HEK293T (cell line): ENCODE data around the gene CCND1.

Source experiments
- ARNT ChIP-seq: fragments of 450-650 bp; IDR thresholded peaks from 2 replicates; pipeline ENCODE4 v1.6.1; 2017; ENCODE audit warnings: mild to moderate bottlenecking
- BHLHE40 ChIP-seq: fragments of 450-650 bp; IDR thresholded peaks from 2 replicates; pipeline ENCODE4 v1.6.1; 2016; ENCODE audit warnings: mild to moderate bottlenecking, moderate library complexity, borderline replicate concordance
- ELF4 ChIP-seq: fragments of 450-650 bp; IDR thresholded peaks from 2 replicates; pipeline ENCODE4 v1.6.1; 2017; ENCODE audit warnings: antibody characterized with exemption
- FOXA1 ChIP-seq: fragments of 450-650 bp; IDR thresholded peaks from 2 replicates; pipeline ENCODE4 v1.6.1; 2016; ENCODE audit warnings: mild to moderate bottlenecking
- FOXM1 ChIP-seq: fragments of 450-650 bp; IDR thresholded peaks from 2 replicates; pipeline ENCODE4 v1.6.1; 2017; ENCODE audit warnings: mild to moderate bottlenecking, borderline replicate concordance
- NFRKB ChIP-seq: fragments of 450-650 bp; IDR thresholded peaks from 2 replicates; pipeline ENCODE4 v1.6.1; 2016; ENCODE audit warnings: mild to moderate bottlenecking, moderate library complexity
- SP1 ChIP-seq: fragments of 450-650 bp; IDR thresholded peaks from 2 replicates; pipeline ENCODE4 v1.6.1; 2017
- SUZ12 ChIP-seq: fragments of 450-650 bp; IDR thresholded peaks from 2 replicates; pipeline ENCODE4 v1.6.1; 2016; ENCODE audit warnings: mild to moderate bottlenecking
- TARDBP ChIP-seq: fragments of 450-650 bp; IDR thresholded peaks from 2 replicates; pipeline ENCODE4 v1.6.1; 2016
- ZNF384 ChIP-seq: fragments of 450-650 bp; IDR thresholded peaks from 2 replicates; pipeline ENCODE4 v1.6.1; 2016
- TF ChIP-seq, protein P1 (sequence below): fragments of 450-650 bp; IDR thresholded peaks from 2 replicates; pipeline ENCODE4 v1.6.1; 2016

DNA sequence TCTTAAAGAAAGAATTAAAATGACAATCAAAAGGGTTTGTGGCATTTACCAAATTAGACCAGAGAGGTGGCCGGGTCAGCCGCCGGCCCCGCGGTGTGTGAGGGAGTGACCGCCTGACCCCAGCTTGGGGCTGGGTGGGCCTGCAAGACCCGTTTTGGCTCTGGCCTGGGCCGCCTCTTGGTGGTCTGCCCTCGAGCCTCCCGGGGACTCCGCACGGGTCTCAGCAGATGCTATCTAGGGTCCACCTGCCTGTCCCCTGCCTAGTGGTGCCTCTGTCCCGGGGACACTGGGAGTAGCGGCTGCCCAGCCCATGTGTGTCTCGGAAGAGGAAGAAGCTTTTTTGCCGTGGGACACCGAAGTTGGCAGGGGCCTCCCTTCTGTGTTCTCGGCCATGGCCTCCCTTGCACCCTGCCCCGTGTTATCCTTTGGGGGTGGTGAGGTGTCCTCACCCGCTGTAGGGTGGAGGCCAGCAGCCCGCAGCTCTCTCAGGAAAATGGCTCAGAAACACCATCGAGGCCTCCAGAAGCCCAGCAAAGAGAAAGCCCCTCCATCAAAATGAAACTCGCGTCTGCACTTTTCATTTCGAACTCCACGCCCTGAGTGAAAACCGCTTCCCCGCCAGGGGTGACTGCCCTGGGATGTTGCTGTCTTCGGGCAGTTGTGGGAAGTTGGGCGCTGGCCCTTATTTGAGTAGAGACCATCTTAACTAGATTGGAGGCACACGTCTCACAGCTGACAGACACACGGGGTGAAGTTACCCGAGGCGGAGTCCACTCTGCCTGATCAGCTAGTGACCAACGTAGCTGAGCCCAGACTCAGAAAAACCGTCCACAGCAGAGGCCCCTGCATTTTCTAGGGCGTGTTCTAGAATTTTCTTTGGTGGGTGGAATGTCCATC, 8.0 kb downstream of the CCND1 start:
- TF ChIP-seq SP1 (no peak), BHLHE40 (no peak), NFRKB (no peak), ZNF384 (no peak), TARDBP (no peak), FOXM1 (no peak), ELF4 (no peak), FOXA1 (no peak), ARNT (no peak), SUZ12 (no peak)
- TF ChIP-seq, protein P1, sequence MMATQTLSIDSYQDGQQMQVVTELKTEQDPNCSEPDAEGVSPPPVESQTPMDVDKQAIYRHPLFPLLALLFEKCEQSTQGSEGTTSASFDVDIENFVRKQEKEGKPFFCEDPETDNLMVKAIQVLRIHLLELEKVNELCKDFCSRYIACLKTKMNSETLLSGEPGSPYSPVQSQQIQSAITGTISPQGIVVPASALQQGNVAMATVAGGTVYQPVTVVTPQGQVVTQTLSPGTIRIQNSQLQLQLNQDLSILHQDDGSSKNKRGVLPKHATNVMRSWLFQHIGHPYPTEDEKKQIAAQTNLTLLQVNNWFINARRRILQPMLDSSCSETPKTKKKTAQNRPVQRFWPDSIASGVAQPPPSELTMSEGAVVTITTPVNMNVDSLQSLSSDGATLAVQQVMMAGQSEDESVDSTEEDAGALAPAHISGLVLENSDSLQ, result no peak
